Upper lobe of left lung (tissue), 6 donors: ENCODE results near the gene ENTHD1. TPM values are rescaled to one million over a fixed set of nuclear protein-coding genes. Genes with fewer than 3 reads are reported as not detected.

Experiments used
- ATAC-seq, 2 donors: fragments of 200-7000 bp; cut with Tn5 transposase; one replicate each; pipeline ENCODE4 v1.9.1; 2022; ENCODE audit warnings: mild to moderate bottlenecking in 2 of 2, moderate library complexity in 2 of 2; ENCODE audit not compliant: low FRiP score in 2 of 2
- DNase-seq, 2 donors: peaks; one replicate each; pipeline ENCODE4 v3.0.0-alpha.2; 2019 to 2020
- H3K27ac ChIP-seq, 4 donors: fragments of 200-600 bp; sonication (generic); one replicate each; pipeline ENCODE4 v1.5.1; 2016 to 2019
- H3K27me3 ChIP-seq, 4 donors: fragments of 200-600 bp; sonication (generic); one replicate each; pipeline ENCODE4 v1.5.1; 2017 to 2019
- H3K36me3 ChIP-seq, 4 donors: fragments of 200-600 bp; sonication (generic); one replicate each; pipeline ENCODE4 v1.5.1; 2016 to 2019
- H3K4me1 ChIP-seq, 4 donors: fragments of 200-600 bp; sonication (generic); one replicate each; pipeline ENCODE4 v1.5.1; 2018 to 2019
- H3K4me3 ChIP-seq, 4 donors: fragments of 200-600 bp; sonication (generic); one replicate each; pipeline ENCODE4 v1.5.1; 2017 to 2019; ENCODE audit warnings: mild to moderate bottlenecking in 2 of 4, moderate library complexity in 1 of 4
- H3K9me3 ChIP-seq, 4 donors: fragments of 200-600 bp; sonication (generic); one replicate each; pipeline ENCODE4 v1.5.1; 2018 to 2019
- CTCF ChIP-seq, 6 experiments: fragments of 450-650 bp in 4 of 6; fragments of 200-600 bp in 2 of 6; sonication (generic) in 2 of 6; IDR thresholded peaks; one replicate each; pipeline ENCODE4 v1.5.1; 2016 to 2019; ENCODE audit warnings: antibody characterized with exemption in 6 of 6
- EP300 ChIP-seq, 4 donors: sonication (generic); formaldehyde crosslinking; IDR thresholded peaks; one replicate each; pipeline ENCODE4 v1.5.1; 2017; ENCODE audit warnings: antibody characterized with exemption in 4 of 4, control low read depth in 2 of 4
- POLR2A ChIP-seq, 4 donors: fragments of 450-650 bp; IDR thresholded peaks; one replicate each; pipeline ENCODE4 v1.5.1; 2016 to 2017; ENCODE audit warnings: antibody characterized with exemption in 4 of 4, mild to moderate bottlenecking in 2 of 4
- POLR2AphosphoS5 ChIP-seq, 2 donors: sonication (generic); formaldehyde crosslinking; IDR thresholded peaks; one replicate each; pipeline ENCODE4 v1.5.1; 2017; ENCODE audit warnings: antibody characterized with exemption in 2 of 2
- WGBS, 2 donors: methylation state at CpG; one replicate each; pipeline ENCODE4 v1.1.5; 2017 to 2018; 5-methylcytosine and 5-hydroxymethylcytosine counted together
- total RNA-seq, 6 donors: library from RNA; depleted of rRNA in 4 of 6; stranded (reverse); fragments of >200 nt in 4 of 6; gene quantifications; one replicate each; pipeline versions ENCODE4 v1.1.0 to v1.2.1, GENCODE V29; 2016 to 2021
- donor health status: DM: no; HTN: no; CAD: no; lungs with moderate emphysema.
- donor health status: DM: no; HTN: yes; CAD: no; lungs with severe emphysema.

The ENTHD1 gene
- total RNA-seq, 6 donors from 2014 or later: 0.09 TPM; not detected in 5

GRCh38 chr22:39924286-39924685 lies 30.7 kb upstream of the ENTHD1 start:
- H3K4me3 ChIP-seq: no peak overlapping the region
- no peak for TF ChIP-seq CTCF (IDR thresholded peaks at IDR 0.05)
- TF ChIP-seq POLR2AphosphoS5 (IDR thresholded peaks at IDR 0.05): no peak
- no peak for TF ChIP-seq POLR2A (IDR thresholded peaks at IDR 0.05)
- no peak for TF ChIP-seq EP300 (IDR thresholded peaks at IDR 0.05)
- H3K27ac ChIP-seq: no peak overlapping the region
- DNase-seq (no peak), ATAC-seq (no peak)
- peaks cover 0 to 2% (median 0%) of the 10 kb centered on the region in 4 donors for H3K27me3 ChIP-seq
- no peaks in the 10 kb centered on the region for H3K36me3 ChIP-seq
- 88 to 93% methylated on average over 18 of the region's 18 CpGs for WGBS, 2 donors
- no peaks in the 10 kb centered on the region for H3K9me3 ChIP-seq
- H3K4me1 ChIP-seq: peaks cover 0 to 6% (median 2%) of the 10 kb centered on the region in 4 donors

GRCh38 chr22:39923696-39924095 lies 30.1 kb upstream of the ENTHD1 start:
- no peak for DNase-seq
- H3K9me3 ChIP-seq: no peaks in the 10 kb centered on the region
- no peak for TF ChIP-seq POLR2AphosphoS5 (IDR thresholded peaks at IDR 0.05)
- no peak overlapping the region for H3K4me3 ChIP-seq
- H3K27ac ChIP-seq: no peak overlapping the region
- 45 to 56% methylated on average over 5 of the region's 5 CpGs for WGBS, 2 donors
- H3K36me3 ChIP-seq: no peaks in the 10 kb centered on the region
- peaks cover 0 to 6% (median 0%) of the 10 kb centered on the region in 4 donors for H3K4me1 ChIP-seq
- peaks cover 0 to 2% (median 0%) of the 10 kb centered on the region in 4 donors for H3K27me3 ChIP-seq
- ATAC-seq: no peak

DNA sequence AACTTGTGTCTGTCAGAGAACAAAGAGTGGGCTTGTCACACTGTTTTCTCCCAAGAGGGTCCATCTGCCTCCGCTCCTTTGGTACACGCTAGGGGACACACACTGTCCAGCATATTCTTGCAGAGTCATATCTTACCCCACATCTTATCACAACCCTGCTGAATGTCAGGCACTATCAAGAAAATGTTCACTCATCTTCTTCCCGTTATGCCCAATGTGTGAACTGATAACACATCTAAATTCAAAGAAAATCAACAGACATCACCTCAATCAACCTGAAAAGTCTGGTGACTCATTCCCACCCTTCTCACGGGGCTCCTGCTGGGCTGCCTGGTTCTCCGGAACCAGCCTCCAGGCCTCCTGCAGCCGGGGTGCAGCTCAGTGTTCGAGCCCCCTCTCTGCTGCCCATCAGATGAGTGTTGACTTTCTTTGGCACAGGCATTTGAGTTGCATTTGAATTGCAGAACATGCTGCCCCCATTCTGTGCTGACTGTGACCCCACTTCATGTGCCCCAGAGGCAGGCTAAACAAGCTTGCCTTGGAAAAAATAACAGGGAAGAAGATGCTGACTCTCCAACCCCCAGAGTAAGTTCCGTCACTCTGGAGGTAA lies 26.7 kb upstream of the ENTHD1 start:
- no peak for DNase-seq
- no peak for ATAC-seq
- Histone ChIP-seq H3K27ac (no peak overlapping the region), H3K4me1 (peaks cover 3 to 24% (median 14%) of the 10 kb centered on the region in 4 donors), H3K36me3 (no peaks in the 10 kb centered on the region), H3K9me3 (no peaks in the 10 kb centered on the region), H3K27me3 (no peaks in the 10 kb centered on the region), H3K4me3 (no peak overlapping the region)
- 66 to 72% methylated on average over 8 of the region's 8 CpGs for WGBS, 2 donors
- TF ChIP-seq POLR2AphosphoS5 (IDR thresholded peaks at IDR 0.05): no peak
- TF ChIP-seq POLR2A (IDR thresholded peaks at IDR 0.05): no peak

GRCh38 chr22:39917776-39918495 lies 24.4 kb upstream of the ENTHD1 start:
- Histone ChIP-seq H3K9me3 (no peaks in the 10 kb centered on the region), H3K4me1 (peaks cover 3 to 27% (median 14%) of the 10 kb centered on the region in 4 donors), H3K36me3 (no peaks in the 10 kb centered on the region), H3K27ac (no peak overlapping the region), H3K4me3 (no peak overlapping the region), H3K27me3 (peaks cover 0 to 3% (median 0%) of the 10 kb centered on the region in 4 donors)
- no peak for DNase-seq
- no peak for ATAC-seq
- 31 to 48% methylated on average over 12 of the region's 12 CpGs for WGBS, 2 donors
- TF ChIP-seq POLR2A (IDR thresholded peaks at IDR 0.05) (no peak), POLR2AphosphoS5 (IDR thresholded peaks at IDR 0.05) (no peak), CTCF (IDR thresholded peaks at IDR 0.05) (no peak), EP300 (IDR thresholded peaks at IDR 0.05) (no peak)

GRCh38 chr22:39917197-39917643 lies 23.7 kb upstream of the ENTHD1 start:
- DNase-seq (no peak), ATAC-seq (peak in 1 of 2 donors; percentile 60)
- Histone ChIP-seq H3K4me1 (peaks cover 3 to 27% (median 14%) of the 10 kb centered on the region in 4 donors), H3K27me3 (peaks cover 0 to 3% (median 0%) of the 10 kb centered on the region in 4 donors), H3K9me3 (no peaks in the 10 kb centered on the region), H3K27ac (no peak overlapping the region), H3K4me3 (no peak overlapping the region), H3K36me3 (no peaks in the 10 kb centered on the region)
- 37 to 44% methylated on average over 5 of the region's 5 CpGs for WGBS, 2 donors
- TF ChIP-seq POLR2A (IDR thresholded peaks at IDR 0.05): no peak
- no peak for TF ChIP-seq EP300 (IDR thresholded peaks at IDR 0.05)
- TF ChIP-seq CTCF (IDR thresholded peaks at IDR 0.05): no peak
